IPS-18a (cell line): Measurements from ENCODE around the gene NCKAP5L.

Experiments used
- H3K27ac ChIP-seq: one replicate; pipeline ENCODE4 v1.5.1; 2013; ENCODE audit warnings: low read length
- H3K27me3 ChIP-seq: one replicate; pipeline ENCODE4 v1.6.1; 2013; ENCODE audit warnings: mild to moderate bottlenecking, low read length; ENCODE audit not compliant: control insufficient read depth, insufficient read depth
- H3K36me3 ChIP-seq: one replicate; pipeline ENCODE4 v1.6.1; 2013; ENCODE audit warnings: low read depth, low read length; ENCODE audit not compliant: control insufficient read depth
- H3K4me1 ChIP-seq: one replicate; pipeline ENCODE4 v1.6.1; 2013; ENCODE audit warnings: low read depth, low read length; ENCODE audit not compliant: control insufficient read depth
- H3K4me3 ChIP-seq: one replicate; pipeline ENCODE4 v1.5.1; 2013; ENCODE audit warnings: low read length
- H3K9ac ChIP-seq: one replicate; pipeline ENCODE4 v1.6.1; 2013; ENCODE audit warnings: mild to moderate bottlenecking, low read length, moderate library complexity
- H3K9me3 ChIP-seq: one replicate; pipeline ENCODE4 v1.6.1; 2013; ENCODE audit warnings: low read depth, low read length; ENCODE audit not compliant: control insufficient read depth

Gene NCKAP5L

GRCh38 chr12:49813131-49813530 is 15.1 kb downstream of the NCKAP5L start:
- H3K4me1 ChIP-seq: peaks cover 28% of the 10 kb centered on the region

GRCh38 chr12:49811961-49812401 is 16.2 kb downstream of the NCKAP5L start:
- Histone ChIP-seq H3K9ac (no peak overlapping the region), H3K27me3 (no peaks in the 10 kb centered on the region), H3K4me3 (no peak overlapping the region), H3K9me3 (no peaks in the 10 kb centered on the region), H3K27ac (no peak overlapping the region), H3K4me1 (peaks cover 29% of the 10 kb centered on the region), H3K36me3 (no peaks in the 10 kb centered on the region)

More at GRCh38 chr12:49813131-49813530, 15.1 kb downstream of the NCKAP5L start:
- H3K36me3 ChIP-seq: no peaks in the 10 kb centered on the region
- H3K9me3 ChIP-seq: no peaks in the 10 kb centered on the region
- H3K27me3 ChIP-seq: no peaks in the 10 kb centered on the region
- no peak overlapping the region for H3K4me3 ChIP-seq
- H3K27ac ChIP-seq: no peak overlapping the region
- H3K9ac ChIP-seq: no peak overlapping the region

GRCh38 chr12:49811136-49811535 is 17.1 kb downstream of the NCKAP5L start:
- Histone ChIP-seq H3K9ac (no peak overlapping the region), H3K27ac (no peak overlapping the region)

GRCh38 chr12:49809906-49810389 is 18.3 kb downstream of the NCKAP5L start:
- Histone ChIP-seq H3K9ac (peak overlapping the region; percentile 6), H3K27ac (peak overlapping the region; percentile 74), H3K4me1 (peaks cover 29% of the 10 kb centered on the region), H3K4me3 (peak overlapping the region; percentile 4), H3K9me3 (no peaks in the 10 kb centered on the region), H3K27me3 (no peaks in the 10 kb centered on the region), H3K36me3 (peaks cover 4% of the 10 kb centered on the region)

More at GRCh38 chr12:49811136-49811535, 17.1 kb downstream of the NCKAP5L start:
- Histone ChIP-seq H3K27me3 (no peaks in the 10 kb centered on the region), H3K36me3 (no peaks in the 10 kb centered on the region), H3K4me1 (peaks cover 29% of the 10 kb centered on the region), H3K4me3 (no peak overlapping the region), H3K9me3 (no peaks in the 10 kb centered on the region)

- Histone ChIP-seq H3K27ac (peak overlapping the region; percentile 74), H3K9ac (peak overlapping the region; percentile 6), H3K36me3 (peaks cover 8% of the 10 kb centered on the region), H3K4me1 (peaks cover 29% of the 10 kb centered on the region), H3K4me3 (peak overlapping the region; percentile 4), H3K27me3 (no peaks in the 10 kb centered on the region), H3K9me3 (no peaks in the 10 kb centered on the region)
Observed at GRCh38 chr12:49809381-49809905, 18.8 kb downstream of the NCKAP5L start.

- Histone ChIP-seq H3K36me3 (peaks cover 13% of the 10 kb centered on the region), H3K9me3 (no peaks in the 10 kb centered on the region), H3K27me3 (no peaks in the 10 kb centered on the region), H3K27ac (peak overlapping the region; percentile 9), H3K9ac (peak overlapping the region; percentile 6), H3K4me3 (peak overlapping the region; percentile 4), H3K4me1 (peaks cover 29% of the 10 kb centered on the region)
Observed at GRCh38 chr12:49808686-49809380, 19.4 kb downstream of the NCKAP5L start.

- H3K4me3 ChIP-seq: no peak overlapping the region
- H3K9ac ChIP-seq: peak overlapping the region; percentile 6
- peaks cover 29% of the 10 kb centered on the region for H3K4me1 ChIP-seq
Observed at GRCh38 chr12:49807991-49808580, 20.1 kb downstream of the NCKAP5L start.

GRCh38 chr12:49806877-49807276 is 21.3 kb downstream of the NCKAP5L start:
- Histone ChIP-seq H3K9me3 (no peaks in the 10 kb centered on the region), H3K27ac (no peak overlapping the region), H3K36me3 (peaks cover 18% of the 10 kb centered on the region), H3K4me1 (peaks cover 29% of the 10 kb centered on the region), H3K9ac (no peak overlapping the region), H3K4me3 (no peak overlapping the region), H3K27me3 (no peaks in the 10 kb centered on the region)

More at GRCh38 chr12:49807991-49808580, 20.1 kb downstream of the NCKAP5L start:
- Histone ChIP-seq H3K27ac (peak overlapping the region; percentile 3), H3K9me3 (no peaks in the 10 kb centered on the region), H3K27me3 (no peaks in the 10 kb centered on the region), H3K36me3 (peaks cover 13% of the 10 kb centered on the region)

GRCh38 chr12:49806321-49806813 is 21.8 kb downstream of the NCKAP5L start:
- Histone ChIP-seq H3K27ac (no peak overlapping the region), H3K9ac (no peak overlapping the region), H3K9me3 (no peaks in the 10 kb centered on the region), H3K4me3 (no peak overlapping the region), H3K4me1 (peaks cover 29% of the 10 kb centered on the region), H3K27me3 (no peaks in the 10 kb centered on the region), H3K36me3 (peaks cover 21% of the 10 kb centered on the region)

- Histone ChIP-seq H3K27ac (no peak overlapping the region), H3K9ac (no peak overlapping the region), H3K4me3 (no peak overlapping the region), H3K36me3 (peaks cover 28% of the 10 kb centered on the region), H3K27me3 (no peaks in the 10 kb centered on the region), H3K4me1 (peaks cover 22% of the 10 kb centered on the region), H3K9me3 (no peaks in the 10 kb centered on the region)
Observed at GRCh38 chr12:49805409-49805808, 22.8 kb downstream of the NCKAP5L start.

- H3K27ac ChIP-seq: no peak overlapping the region
- H3K4me3 ChIP-seq: no peak overlapping the region
- H3K9ac ChIP-seq: no peak overlapping the region
- peaks cover 31% of the 10 kb centered on the region for H3K36me3 ChIP-seq
- peaks cover 18% of the 10 kb centered on the region for H3K4me1 ChIP-seq
- no peaks in the 10 kb centered on the region for H3K27me3 ChIP-seq
- H3K9me3 ChIP-seq: no peaks in the 10 kb centered on the region
Observed at GRCh38 chr12:49804821-49805220, 23.4 kb downstream of the NCKAP5L start.
